Ovary (tissue), 3 donors: ENCODE data around the gene HS6ST2.

Experiments used
- CTCF ChIP-seq, 3 donors: fragments of 450-650 bp in 2 of 3; fragments of 200-600 bp in 1 of 3; IDR thresholded peaks; one replicate each; pipeline versions ENCODE4 v1.5.1 to v1.8.0; 2016 to 2022; ENCODE audit warnings: antibody characterized with exemption in 3 of 3, mild to moderate bottlenecking in 1 of 3
- EP300 ChIP-seq: sonication (generic); formaldehyde crosslinking; IDR thresholded peaks from one replicate; pipeline ENCODE4 v1.6.1; 2017; ENCODE audit warnings: antibody characterized with exemption
- POLR2A ChIP-seq: fragments of 450-650 bp; IDR thresholded peaks from one replicate; pipeline ENCODE4 v1.6.1; 2017; ENCODE audit warnings: antibody characterized with exemption, mild to moderate bottlenecking, moderate library complexity
- donor health status: DM: no; HTN: no; CAD: no.

GRCh38 chrX:132665676-132666075 lies 292.8 kb downstream of the HS6ST2 start:
- TF ChIP-seq CTCF (IDR thresholded peaks at IDR 0.05) (no peak), POLR2A (no peak), EP300 (no peak)
